Mesenteric fat pad (tissue), 1 donor: ENCODE results near the gene TRIM9. TPM values are rescaled to one million over a fixed set of nuclear protein-coding genes. Genes with fewer than 3 reads are reported as not detected.
A peak's percentile ranks its signal among the peaks of the same experiment; 100 is the strongest.

ENCODE experiments used
- DNase-seq: peaks from one replicate; pipeline ENCODE4 v3.0.0-alpha.2; 2020; ENCODE audit warnings: low spot score
- long read RNA-seq: library from polyadenylated mRNA; unstranded; transcript quantifications from one replicate; pipeline ENCODE4 v2.0.0, GENCODE V29; 2020
- total RNA-seq: library from RNA; stranded (reverse); fragmentation: NEBNext Ultra II Directional; extraction: Animal tissue kit (Norgen Biotek cat#: 25700); gene quantifications from one replicate; pipeline ENCODE4 v1.2.1, GENCODE V29; 2021
- donor health status: DM: yes; HTN: yes; CAD: no.

The TRIM9 gene
- 1.3 TPM for total RNA-seq
- long read RNA-seq = 0 reads

DNA sequence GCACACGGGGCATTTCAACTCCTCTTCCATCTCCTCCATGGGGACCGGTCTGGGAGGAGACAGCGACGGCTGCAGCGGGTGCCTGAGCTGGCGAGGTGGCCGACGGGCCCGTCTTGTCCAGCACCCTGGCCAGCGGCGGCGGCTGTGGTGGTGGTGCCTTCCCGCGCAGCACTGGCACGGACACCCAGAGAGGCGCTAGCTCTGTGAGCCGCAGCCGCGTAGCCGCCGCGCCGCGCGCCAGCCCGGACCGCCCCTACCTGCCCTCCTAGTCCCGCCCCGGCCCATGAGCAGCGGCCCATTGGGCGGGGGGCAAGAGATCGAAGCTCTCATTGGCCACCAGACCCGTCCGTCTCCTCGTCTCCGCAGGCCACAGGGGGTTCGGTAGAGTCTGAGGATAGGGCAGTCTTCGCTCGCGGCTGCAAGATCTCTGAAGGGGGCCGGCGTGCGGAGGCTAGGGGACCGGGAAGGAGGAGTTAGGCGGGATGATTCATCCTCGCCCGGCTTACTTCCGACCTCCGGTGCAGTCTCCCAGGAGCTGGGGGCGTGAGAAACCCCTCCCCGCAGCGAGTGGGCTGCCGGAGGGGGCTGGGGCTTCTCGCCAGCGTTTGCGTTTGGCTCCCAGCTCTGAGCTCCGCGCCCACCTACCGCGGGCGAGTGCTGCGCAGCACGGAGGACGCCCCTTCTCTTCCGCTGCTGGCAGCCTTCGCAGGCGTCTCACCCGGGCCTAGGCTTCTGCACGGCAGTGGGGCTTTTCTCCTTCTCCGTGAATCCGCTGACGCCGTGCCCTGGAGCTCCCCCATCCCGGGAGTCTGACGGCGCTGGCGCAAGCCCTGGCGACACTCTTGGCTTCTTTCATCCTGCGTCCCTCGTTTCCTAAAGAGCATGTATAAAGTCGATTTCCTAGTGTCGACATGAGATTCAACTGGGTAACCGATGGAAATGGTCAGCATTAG, at the start of gene TRIM9:
Gene TRIM9 (minus strand): TSS at position 205 of the 953 bp plus-strand sequence. CDS start 166 bp downstream, at position 39.
- peak; percentile 94 for DNase-seq

DNA sequence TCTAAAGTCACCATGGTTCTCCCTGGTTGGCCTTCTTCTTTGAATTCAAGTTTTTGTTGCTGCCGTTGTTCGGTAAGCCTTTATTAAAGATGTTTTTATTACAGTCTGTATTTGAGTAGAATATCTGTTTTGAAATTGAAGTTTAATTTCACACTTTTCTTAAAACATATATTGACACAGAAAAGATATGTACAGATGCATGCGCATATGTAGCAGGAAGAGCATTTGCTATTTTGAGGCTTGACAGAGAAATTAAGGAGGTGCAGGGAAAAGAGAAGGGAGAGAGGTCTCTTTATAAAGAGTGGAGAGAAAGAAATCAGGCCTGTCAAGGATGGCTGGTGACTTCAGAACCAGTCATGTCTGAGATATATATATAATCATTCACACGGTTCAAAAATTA, 46.0 kb upstream of the TRIM9 start:
- DNase-seq = no peak

DNA sequence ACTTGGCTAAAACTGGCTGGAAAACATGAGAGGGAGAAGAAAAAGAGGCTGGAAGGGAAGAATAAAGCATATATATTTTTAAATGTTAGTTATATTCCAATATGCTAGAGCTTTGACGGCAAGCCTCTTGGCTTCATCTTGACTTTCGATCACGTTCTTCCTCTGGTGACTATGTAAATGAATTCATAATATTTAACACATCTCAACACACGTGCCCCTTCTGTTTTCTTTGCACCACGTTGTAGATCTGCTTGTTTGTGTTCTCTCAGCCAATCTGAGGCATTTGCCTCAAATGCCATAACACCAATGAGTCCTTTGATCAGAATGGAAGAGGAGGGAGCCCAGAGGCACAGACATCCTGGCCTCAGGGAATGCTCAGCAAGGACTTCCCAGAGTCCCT, 45.4 kb upstream of the TRIM9 start:
- DNase-seq = no peak

DNA sequence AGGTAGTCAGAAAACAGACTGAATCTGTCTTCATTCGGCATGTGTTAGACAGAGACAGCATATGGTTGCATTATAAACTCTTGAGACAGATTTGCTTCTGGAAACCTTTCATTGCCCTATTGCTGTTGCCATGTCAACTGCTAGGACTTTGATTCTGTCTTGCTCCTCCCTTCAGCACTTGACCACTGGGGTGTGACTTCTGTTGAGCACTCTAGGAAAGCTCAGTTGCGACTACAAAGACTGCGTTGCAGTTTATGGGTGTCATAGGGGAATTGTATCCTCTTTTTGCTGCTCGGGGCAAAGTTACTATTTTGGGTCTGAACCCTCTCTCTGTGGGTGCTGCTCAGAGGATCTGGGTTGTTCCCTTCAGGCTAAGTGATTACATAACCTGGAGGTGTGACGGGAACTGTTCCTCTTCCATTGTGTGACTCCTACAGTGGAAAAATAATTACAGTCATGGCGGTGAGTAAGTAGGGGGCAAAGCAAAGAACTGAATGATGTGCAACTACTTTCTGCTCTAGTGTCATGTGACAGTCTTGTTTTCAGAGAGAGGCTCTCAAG, 44.3 kb upstream of the TRIM9 start:
- DNase-seq = no peak

DNA sequence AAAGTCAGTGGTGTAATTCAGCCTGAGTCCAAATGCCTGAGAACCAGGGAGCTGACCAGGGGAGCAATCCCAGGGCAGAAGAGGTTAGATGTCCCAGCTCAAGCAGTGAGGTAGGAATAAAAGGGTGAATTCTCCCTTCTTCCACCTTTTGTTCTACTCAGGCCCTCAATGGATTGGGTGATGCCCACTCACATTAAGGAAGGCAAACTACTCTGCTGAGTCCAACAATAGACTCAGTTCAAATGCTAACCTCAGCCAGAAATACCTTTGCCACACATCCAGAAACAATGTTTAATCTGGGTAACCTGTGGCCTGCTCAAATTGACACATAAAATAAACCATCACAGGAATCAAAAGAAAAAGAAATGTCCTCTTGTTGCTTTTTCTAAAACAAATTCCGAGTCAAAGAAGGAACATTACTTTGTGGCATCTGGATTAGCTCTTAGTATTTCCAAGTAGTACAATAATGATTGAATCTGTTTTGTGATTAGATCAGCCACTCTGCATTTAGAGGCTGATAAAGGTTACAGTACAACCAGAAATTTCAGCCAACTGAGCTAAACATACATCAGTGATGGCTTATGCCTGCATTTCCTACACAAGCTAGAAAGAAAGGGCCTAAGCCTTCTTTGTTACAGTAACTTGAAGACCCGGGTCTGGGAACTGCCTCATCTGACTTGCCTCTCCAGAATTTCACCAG, 43.6 kb upstream of the TRIM9 start:
- DNase-seq = no peak

DNA sequence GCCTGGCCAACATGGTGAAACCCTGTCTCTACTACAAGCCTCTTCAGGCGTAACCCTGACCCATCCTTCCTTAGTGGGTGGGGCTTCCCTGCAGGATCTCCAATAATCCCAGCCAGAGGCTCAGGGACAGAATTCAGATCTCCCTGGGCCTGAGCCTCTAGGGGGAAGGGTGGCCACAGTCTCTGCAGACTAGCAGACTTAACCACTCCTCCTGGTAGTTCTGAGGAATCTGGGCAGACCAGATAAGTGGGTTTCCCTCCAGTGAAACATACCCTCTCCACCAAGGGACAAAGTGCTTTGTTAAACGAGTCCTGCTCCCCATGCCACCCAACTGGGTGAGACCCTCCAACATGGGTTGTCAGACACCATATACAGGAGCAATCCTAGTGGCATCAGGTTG, 36.6 kb upstream of the TRIM9 start:
- DNase-seq = no peak

DNA sequence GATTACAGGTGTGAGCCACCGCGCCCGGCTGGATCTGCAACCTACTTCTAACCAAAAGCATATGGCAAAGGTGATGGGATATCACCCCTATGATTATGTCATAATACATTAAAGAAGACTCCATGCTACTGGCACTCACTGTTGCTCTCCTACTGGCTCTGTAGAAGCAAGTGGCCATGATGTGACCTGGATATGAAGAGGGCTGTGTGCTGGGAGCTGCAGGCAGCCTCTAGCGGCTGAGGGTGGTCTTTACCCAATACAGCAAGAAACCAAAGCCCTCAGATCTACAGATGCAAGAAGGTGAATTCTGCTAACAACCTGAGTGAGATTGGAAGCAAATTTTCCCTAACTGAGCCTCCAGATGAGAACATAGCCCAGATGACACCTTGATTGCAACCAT, 34.2 kb upstream of the TRIM9 start:
- no peak for DNase-seq

DNA sequence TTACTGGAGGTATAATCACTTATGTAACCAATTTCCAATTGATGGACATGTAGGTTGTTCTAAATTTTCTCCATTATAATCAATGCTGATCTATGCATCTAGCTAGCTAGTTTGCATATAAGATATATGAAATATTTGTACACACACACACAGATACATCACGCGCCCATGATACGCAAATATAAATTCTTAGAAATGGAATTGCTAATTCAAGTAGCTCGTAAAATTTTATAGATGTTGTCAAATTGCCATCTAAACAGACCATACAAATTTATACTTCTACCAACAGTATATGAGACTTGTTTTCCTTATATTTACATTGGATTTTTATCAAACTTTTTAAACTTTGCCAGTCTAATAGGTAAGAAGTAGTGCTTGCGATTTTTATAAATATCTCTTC, 29.1 kb upstream of the TRIM9 start:
- no peak for DNase-seq

DNA sequence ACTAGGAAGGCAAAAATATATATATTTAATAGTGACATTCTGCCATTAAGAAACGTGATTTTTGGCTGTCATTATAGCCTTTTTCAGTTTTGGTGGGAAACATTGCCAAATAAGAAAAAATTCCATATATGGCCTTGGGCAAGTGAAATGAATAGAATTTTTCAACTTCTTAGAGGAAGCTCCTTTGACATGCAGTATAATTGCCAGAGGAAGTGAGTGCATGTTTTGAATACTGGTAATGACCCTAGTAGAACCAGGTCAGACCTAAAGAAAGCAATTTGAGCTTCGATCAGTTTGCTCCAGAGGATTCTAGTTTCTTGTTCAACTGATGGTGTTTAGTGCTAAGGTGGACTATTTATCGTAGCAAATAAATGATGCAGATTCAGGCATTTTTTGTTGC, 26.2 kb upstream of the TRIM9 start:
- DNase-seq = no peak

DNA sequence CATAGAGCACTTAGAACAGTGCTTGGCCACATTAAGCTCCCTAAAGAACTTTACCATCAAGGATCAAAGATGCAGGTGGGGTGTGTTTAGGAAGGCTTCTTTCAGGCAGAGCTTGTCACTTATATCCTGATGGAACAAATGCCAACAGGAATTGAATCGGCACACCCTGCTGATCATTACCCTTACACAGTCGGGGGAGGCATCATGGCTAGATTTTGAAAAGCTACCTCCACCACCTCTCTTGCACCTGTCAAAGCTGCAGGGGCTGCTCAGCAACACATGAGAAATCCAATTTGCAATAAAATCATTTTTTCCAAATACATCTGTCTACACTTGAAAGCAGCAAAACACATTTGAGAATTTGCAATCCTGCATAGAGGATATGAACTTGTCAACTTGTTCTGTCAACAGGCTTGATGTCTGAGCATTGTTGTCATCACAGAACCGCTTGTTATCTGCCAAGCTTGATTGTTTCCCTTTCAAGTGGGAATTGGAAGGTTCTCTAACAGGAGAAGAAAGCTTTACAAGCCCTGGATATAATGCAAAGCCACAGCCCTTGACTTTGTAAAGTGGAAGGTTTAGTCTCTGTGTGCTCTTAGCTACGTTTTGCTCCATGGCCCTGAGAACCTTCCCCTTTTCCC, 24.6 kb upstream of the TRIM9 start:
- no peak for DNase-seq

DNA sequence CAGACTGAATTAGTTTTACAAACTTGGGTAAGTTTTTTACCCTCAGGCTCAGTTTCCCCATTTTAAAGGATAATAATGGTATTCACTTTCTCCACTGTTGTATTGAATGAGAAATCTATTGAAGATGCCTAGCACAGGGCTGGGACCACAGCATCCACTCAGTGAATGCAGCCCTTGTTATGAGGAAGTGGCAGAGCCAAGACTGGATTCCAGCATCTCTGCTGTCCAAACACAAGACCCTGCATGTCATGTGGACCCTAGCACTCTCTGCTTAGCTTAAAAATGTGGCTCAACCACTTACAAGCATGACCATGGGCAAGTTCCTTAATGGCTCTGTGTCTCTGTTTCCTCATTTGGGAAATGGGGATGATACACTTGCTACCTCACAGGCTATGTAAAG, 24.1 kb upstream of the TRIM9 start:
- DNase-seq = no peak

DNA sequence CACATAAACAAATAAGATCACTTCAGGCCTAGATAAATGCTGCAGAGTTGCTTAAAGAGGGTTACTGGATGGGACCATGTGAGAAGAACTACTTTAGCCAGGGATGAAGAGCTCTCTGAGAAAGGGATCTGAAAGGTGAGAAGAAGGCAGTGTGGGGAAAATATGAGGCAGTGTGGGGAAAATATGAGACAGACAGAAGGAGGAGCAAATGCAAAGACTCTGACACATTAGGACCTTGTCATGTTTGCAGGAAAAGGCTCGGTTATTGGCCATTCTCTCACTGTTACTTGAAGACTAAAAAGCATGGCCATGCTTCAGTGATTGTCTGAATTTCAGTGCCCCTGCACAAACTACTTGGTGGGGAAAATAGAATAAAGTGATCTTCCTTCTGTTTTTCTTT, 22.7 kb upstream of the TRIM9 start:
- no peak for DNase-seq

DNA sequence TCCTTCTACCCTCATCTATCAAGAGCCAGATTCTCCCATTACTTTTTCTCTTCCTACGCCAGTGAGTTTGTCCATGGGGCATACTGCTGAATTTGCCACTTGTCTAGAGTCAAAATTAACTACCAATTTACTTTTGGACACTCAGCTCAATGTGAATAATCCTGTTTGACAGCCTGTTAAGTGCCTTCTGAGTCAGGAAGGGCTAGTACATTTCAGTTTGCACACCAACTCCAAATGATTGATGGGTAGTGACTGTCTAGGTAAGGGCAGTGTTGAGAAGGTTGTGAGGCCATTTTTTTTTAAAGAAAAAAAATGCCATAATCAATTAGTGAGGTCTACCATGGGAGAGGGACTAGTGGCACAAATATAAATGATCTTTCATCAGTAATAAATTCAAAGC, 21.8 kb upstream of the TRIM9 start:
- DNase-seq = no peak

DNA sequence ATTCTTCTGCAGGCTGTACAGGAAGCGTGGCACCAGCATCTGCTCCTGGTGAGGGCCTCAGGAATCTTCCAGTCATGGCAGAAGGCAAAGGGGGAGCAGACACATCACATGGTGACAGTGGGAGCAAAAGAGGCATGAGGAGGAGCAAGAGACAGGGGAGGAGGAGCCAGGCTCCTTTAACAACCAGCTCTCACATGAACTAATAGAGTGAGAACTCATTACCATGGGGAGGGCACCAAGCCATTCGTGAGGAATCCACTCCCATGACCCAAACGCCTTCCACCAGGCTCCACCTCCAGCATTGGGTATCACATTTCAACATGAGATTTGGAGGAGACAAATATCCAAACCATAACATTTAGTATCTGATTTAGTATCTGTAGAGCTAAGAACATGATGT, 14.7 kb upstream of the TRIM9 start:
- DNase-seq = no peak

DNA sequence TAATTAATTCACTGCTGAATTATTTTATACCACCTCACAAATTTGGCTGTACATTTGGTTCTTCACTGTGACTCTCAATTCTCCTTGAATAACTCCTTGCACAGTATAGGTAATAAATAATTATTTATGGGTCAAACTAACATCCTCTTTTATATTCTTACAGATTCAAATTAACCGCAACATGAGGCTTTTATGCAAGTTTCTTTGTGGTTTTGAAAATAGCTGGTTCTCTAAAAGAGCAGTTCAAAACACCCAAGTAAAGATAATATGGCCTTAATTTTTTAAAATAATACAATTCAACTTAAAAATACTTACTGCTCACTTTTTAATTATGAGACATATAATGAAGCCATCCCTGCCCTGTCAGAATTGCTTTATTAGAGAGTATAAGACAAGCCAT, 12.9 kb upstream of the TRIM9 start:
- no peak for DNase-seq

DNA sequence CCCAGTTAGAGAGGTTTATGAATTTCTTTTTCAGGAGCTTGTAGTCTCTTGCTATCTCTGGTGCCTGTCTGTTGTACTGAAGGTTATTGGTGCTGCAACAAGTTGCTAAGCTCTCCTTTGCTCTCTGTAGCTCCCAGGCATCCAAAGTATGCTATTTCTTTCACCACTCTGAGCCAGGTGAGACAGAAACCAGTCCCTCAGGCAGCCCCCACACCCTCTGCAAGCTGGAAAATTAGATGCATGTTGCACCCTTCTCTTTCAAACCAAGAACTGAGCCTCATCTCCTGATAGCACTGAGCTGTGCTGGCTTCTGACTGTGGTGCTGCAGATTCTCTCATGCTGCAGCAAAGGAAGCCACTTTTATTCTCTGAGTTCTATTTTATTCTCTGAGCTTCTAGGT, 9.6 kb upstream of the TRIM9 start:
- DNase-seq = no peak

DNA sequence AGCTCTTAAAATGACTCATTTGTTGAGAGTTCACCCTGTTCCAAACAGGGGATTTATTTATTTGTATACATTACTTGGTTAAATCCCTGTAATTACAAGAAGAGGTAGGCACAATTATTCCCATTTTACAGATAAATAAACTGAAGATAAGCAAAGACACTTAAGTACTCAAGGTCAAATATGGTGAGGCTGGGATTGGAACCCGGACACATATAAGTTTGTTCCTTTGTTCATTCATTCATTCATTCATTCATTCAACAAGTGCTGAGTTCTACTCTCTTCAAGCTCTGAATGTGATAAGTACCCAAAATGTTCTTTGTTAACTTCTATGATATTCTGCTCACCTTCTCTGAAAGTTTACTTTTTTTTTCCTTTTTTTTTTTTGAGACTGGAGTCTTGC, 2.4 kb upstream of the TRIM9 start:
- no peak for DNase-seq

DNA sequence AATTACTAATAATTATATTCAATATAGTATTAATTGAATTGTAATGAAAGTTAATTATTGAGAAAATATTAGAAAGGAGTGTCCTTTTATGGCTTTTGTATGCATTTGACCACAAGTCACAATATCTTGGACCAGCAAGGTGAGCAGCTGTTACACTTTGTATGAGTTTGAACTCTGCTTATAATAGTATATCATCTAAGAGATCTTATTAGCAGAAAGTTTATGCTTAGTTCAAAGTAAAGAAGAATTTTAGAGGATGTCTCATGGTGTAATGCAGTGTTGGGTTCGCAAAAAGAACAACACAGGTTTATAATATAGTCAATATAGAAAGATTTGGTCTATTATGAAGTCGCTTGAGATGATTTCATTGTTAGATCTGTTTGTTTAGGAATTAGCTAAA, 2.0 kb upstream of the TRIM9 start:
- no peak for DNase-seq

DNA sequence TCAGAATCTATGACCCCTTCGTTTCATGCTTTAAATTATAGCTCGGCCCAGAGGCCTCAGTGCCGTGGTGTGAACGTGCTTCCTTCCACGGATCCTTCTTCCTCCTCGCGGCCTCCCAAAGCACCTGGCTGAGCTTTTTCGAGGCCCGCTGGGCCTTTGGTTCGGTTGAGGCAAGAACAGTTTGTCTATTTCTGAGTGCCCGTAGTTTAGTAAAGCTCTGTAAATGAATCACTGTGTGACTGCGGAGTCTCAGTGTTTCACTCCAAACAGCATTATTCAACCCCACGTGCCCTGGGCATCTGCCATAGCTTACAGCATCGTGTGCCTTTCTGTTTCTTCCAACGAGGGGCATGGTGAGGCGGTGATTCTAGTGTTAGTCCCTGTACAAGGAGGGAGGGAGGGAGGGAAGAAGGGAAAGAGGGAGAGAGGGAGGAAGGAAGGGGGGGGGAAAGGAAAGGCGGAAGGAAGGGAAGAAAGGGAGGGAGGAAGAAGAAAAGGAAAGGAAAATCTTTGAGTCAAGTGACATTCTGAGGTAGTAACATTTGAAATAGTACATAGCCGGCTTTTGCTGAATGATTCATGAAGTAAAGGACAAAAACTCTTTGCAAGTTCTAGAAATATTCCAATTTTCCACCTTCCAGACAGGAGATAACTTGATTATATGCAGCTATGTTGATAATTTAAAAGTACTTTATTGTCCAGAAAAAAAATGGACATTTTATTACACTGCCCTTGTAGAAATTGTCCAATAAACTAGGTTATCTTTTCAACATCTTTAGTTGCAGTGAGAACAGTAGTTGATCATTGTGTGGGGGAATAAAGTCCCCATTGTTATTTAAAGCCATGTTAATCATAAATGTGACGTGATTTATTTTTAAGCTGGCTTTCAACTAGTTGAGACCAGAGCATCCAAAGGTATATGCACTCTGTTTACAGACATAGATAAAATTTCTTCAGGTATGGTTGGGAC, 1.2 kb upstream of the TRIM9 start:
- no peak for DNase-seq

DNA sequence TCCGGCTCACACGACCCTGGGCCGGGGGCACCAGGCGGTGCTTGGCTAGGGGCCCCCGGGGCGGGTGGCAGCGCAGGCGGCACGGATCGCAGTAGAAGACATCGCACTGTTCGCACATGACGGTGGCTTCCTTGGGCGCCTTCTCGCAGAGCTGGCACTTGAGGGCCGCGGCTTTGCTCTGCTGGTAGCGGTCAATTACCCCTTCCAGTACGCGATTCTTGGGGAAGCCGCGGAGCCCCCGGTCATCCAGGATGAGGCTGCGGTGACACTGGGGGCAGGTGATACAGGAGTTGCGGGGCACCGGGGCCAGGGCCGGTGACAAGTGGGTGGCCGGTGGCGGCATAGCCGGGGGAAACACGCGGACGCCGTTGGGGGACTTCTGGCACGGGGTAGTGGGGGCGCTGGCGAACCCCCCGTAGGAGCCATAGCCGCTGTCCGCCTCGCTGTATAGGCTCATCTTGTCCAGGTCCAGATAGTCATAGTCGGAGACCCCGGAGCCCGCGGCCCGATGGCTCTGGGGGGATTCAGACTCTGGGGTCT, 553 bp downstream of the TRIM9 start:
- no peak for DNase-seq
